ENCODE results near the gene PDIK1L.
A peak's percentile ranks its signal among the peaks of the same experiment; 100 is the strongest.

GRCh38 chr1:26145041-26145959, 33.7 kb downstream of the PDIK1L start:
- TF ChIP-seq EZH2 (IDR thresholded peaks at IDR 0.05; ENCODE audit: borderline replicate concordance) (no peak), CTCF (IDR thresholded peaks at IDR 0.05; ENCODE audit: poor library complexity) (peak; percentile 88), EZH2phosphoT487 (IDR thresholded peaks at IDR 0.05; ENCODE audit: low read depth, severe bottlenecking, unreplicated experiment) (no peak)
